Measurements from ENCODE around the gene SMOC2. TPM values are rescaled to one million over a fixed set of nuclear protein-coding genes. Genes with fewer than 3 reads are reported as not detected.

Gene SMOC2
- total and polyA plus RNA-seq, 2 of the 4 experiments (the other 2 are of a cell fraction), result not detected

- Histone ChIP-seq H2AK9ac (replicated peaks; ENCODE audit: low read depth, low read length, poor library complexity) (no peak overlapping the region), H3K4me1 (ENCODE audit: control insufficient read depth, insufficient read depth, low read length) (no peaks in the 10 kb centered on the region), H3K27me3 (ENCODE audit: control insufficient read depth, insufficient read depth, low read length) (no peaks in the 10 kb centered on the region), H2BK20ac (ENCODE audit: low read depth, low read length) (no peak overlapping the region), H4K8ac (ENCODE audit: low read depth in 2 of 2, low read length in 2 of 2) (no peak overlapping the region), H2AK5ac (ENCODE audit: low read depth, low read length) (no peak overlapping the region), H4K91ac (ENCODE audit: insufficient read depth, low read depth, low read length) (no peak overlapping the region), H2BK15ac (ENCODE audit: low read depth, low read length) (no peak overlapping the region), H3K79me1 (ENCODE audit: low read depth in 1 of 2, low read length in 2 of 2) (no peaks in the 10 kb centered on the region), H3K4me2 (ENCODE audit: low read depth, low read length) (no peak overlapping the region), H3K4ac (ENCODE audit: low read depth, low read length) (no peak overlapping the region), H3K18ac (ENCODE audit: low read depth, low read length) (no peak overlapping the region), H3K23ac (ENCODE audit: low read depth, low read length) (no peak overlapping the region), H2BK5ac (ENCODE audit: low read depth, low read length, poor library complexity, severe bottlenecking) (no peak overlapping the region), H3K56ac (ENCODE audit: extremely low read depth, insufficient read depth, low read length) (no peak overlapping the region), H3K9me3 (ENCODE audit: control insufficient read depth, insufficient read depth, low read length) (peaks cover 32% of the 10 kb centered on the region), H3K9me1 (ENCODE audit: insufficient read depth, low read length) (no peaks in the 10 kb centered on the region), H3K4me3 (ENCODE audit: insufficient read depth, low read depth, low read length) (no peak overlapping the region), H3K36me3 (ENCODE audit: control insufficient read depth, insufficient read depth, low read length) (no peaks in the 10 kb centered on the region), H4K5ac (ENCODE audit: low read depth, low read length) (no peak overlapping the region), H3K14ac (replicated peaks; ENCODE audit: low read depth, low read length) (no peak overlapping the region), H4K20me1 (ENCODE audit: insufficient read depth, low read length) (no peaks in the 10 kb centered on the region), H3K9ac (ENCODE audit: low read depth, low read length) (no peak overlapping the region), H2BK120ac (ENCODE audit: low read depth, low read length) (no peak overlapping the region), H2AFZ (replicated peaks; ENCODE audit: low read length, poor library complexity) (no peak overlapping the region), H3K27ac (ENCODE audit: insufficient read depth, low read length) (no peak overlapping the region)
- 67% methylated on average over 3 of the region's 6 CpGs; no CpG with 5 or more reads in 1 of the 2 experiments for WGBS, 2 experiments (ENCODE audit: extremely low coverage in 2 of 2, insufficient read length in 1 of 2)
- POLR2A ChIA-PET (ENCODE audit: unreplicated experiment), result no interaction called here
- TF ChIP-seq MXI1 (IDR thresholded peaks at IDR 0.05; ENCODE audit: borderline replicate concordance, low read depth, low read length) (no peak), MAZ (IDR thresholded peaks at IDR 0.05; ENCODE audit: borderline replicate concordance, low read depth, low read length) (no peak), SMC3 (IDR thresholded peaks at IDR 0.05; ENCODE audit: low read depth, low read length) (no peak), RCOR1 (IDR thresholded peaks at IDR 0.05; ENCODE audit: insufficient replicate concordance, low read length) (no peak), BHLHE40 (IDR thresholded peaks at IDR 0.05; ENCODE audit: low read depth, low read length) (no peak), USF2 (IDR thresholded peaks at IDR 0.05; ENCODE audit: low read depth, low read length) (no peak), RAD21 (IDR thresholded peaks at IDR 0.05; ENCODE audit: low read length) (no peak), FOS (IDR thresholded peaks at IDR 0.05; ENCODE audit: low read depth, low read length) (no peak), CEBPB (IDR thresholded peaks at IDR 0.05; ENCODE audit: low read depth, low read length) (no peak)
- TF ChIP-seq, protein P1, sequence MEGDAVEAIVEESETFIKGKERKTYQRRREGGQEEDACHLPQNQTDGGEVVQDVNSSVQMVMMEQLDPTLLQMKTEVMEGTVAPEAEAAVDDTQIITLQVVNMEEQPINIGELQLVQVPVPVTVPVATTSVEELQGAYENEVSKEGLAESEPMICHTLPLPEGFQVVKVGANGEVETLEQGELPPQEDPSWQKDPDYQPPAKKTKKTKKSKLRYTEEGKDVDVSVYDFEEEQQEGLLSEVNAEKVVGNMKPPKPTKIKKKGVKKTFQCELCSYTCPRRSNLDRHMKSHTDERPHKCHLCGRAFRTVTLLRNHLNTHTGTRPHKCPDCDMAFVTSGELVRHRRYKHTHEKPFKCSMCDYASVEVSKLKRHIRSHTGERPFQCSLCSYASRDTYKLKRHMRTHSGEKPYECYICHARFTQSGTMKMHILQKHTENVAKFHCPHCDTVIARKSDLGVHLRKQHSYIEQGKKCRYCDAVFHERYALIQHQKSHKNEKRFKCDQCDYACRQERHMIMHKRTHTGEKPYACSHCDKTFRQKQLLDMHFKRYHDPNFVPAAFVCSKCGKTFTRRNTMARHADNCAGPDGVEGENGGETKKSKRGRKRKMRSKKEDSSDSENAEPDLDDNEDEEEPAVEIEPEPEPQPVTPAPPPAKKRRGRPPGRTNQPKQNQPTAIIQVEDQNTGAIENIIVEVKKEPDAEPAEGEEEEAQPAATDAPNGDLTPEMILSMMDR (conservative IDR thresholded peaks at IDR 0.05; ENCODE audit: low read depth, low read length), result no peak
- TF ChIP-seq, protein P2, sequence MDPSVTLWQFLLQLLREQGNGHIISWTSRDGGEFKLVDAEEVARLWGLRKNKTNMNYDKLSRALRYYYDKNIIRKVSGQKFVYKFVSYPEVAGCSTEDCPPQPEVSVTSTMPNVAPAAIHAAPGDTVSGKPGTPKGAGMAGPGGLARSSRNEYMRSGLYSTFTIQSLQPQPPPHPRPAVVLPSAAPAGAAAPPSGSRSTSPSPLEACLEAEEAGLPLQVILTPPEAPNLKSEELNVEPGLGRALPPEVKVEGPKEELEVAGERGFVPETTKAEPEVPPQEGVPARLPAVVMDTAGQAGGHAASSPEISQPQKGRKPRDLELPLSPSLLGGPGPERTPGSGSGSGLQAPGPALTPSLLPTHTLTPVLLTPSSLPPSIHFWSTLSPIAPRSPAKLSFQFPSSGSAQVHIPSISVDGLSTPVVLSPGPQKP (IDR thresholded peaks at IDR 0.05; ENCODE audit: borderline replicate concordance, low read depth, low read length), result no peak
- in situ Hi-C loops (cut with MboI; ENCODE audit: low sequenced_read_pairs) (no loop called here), intact Hi-C loops (cut with micrococcal nuclease) (no loop called here), dilution Hi-C loops (cut with HindIII; ENCODE audit: low sequenced_read_pairs, unreplicated experiment) (no loop called here)
- no peak for ATAC-seq (ENCODE audit: low read depth)
- no peak for DNase-seq
- no TSS peak for BruUV-seq (replicated peaks)
- CTCF ChIA-PET, result no interaction called here
These were observed 118.7 kb downstream of the SMOC2 start for GRCh38 chr6:168559574-168560098.

Data from IMR-90 (cell line).